ENCODE data around the gene VSX1. TPM values are rescaled to one million over a fixed set of nuclear protein-coding genes. Genes with fewer than 3 reads are reported as not detected.

VSX1 gene
- total and polyA plus RNA-seq, 9 of the 15 experiments (the other 6 are each of a cell fraction or from before 2014, with no cell fraction given): not detected

GRCh38 chr20:25050082-25050481, 31.9 kb downstream of the VSX1 start:
- FAIRE-seq (no peak), DNase-seq (ENCODE audit: extremely low read depth in 1 of 4, low spot score in 3 of 4) (no peak), ATAC-seq (no peak)
- no peak overlapping the region for H3K27ac ChIP-seq (ENCODE audit: extremely low read depth, low read depth, low read length)
- no peaks in the 10 kb centered on the region for H3K9me1 ChIP-seq (ENCODE audit: control insufficient read depth, insufficient read depth, low read length)
- CTCF ChIA-PET (ENCODE audit: low intra/inter-chr PET ratio): no interaction called here
- 0% methylated on average over 6 of the region's 7 CpGs for WGBS (ENCODE audit: insufficient coverage, low coverage, missing lambda C conversion rate)
- in situ Hi-C loops (cut with MboI): no loop called here
- BruUV-seq (replicated peaks): no TSS peak
- no peak overlapping the region for H3K4me3 ChIP-seq
- POLR2A ChIA-PET: no interaction called here
- intact Hi-C loops (cut with micrococcal nuclease): no loop called here
- H4K20me1 ChIP-seq (replicated peaks; ENCODE audit: control insufficient read depth, insufficient read depth, low read length): no peaks in the 10 kb centered on the region; the same call in 1 of the 2 replicates
- no peaks in the 10 kb centered on the region for H3K4me1 ChIP-seq (replicated peaks in 1 of 2; ENCODE audit: control insufficient read depth in 2 of 2, insufficient read depth in 2 of 2, low read length in 2 of 2)
- H3K27me3 ChIP-seq (ENCODE audit: control insufficient read depth in 2 of 2, insufficient read depth in 2 of 2, low read length in 2 of 2): peaks cover 3 to 54% of the 10 kb centered on the region in 2 experiments; a peak in 4 of 5 replicates
- H2AFZ ChIP-seq (ENCODE audit: low read depth, low read length): no peak overlapping the region
- H3K9me3 ChIP-seq (replicated peaks; ENCODE audit: control insufficient read depth, insufficient read depth, low read depth, low read length): no peaks in the 10 kb centered on the region
- H3K79me2 ChIP-seq (ENCODE audit: control insufficient read depth, insufficient read depth, low read length): no peaks in the 10 kb centered on the region
- no peaks in the 10 kb centered on the region for H3K36me3 ChIP-seq (ENCODE audit: control insufficient read depth, insufficient read depth, low read length)
- no peak overlapping the region for H3K4me2 ChIP-seq (ENCODE audit: insufficient read depth, low read length)
- no peak overlapping the region for H3K9ac ChIP-seq (ENCODE audit: insufficient read depth in 1 of 2, low read depth in 2 of 2, low read length in 2 of 2)
- TF ChIP-seq ZNF140 (CRISPR knock-in tag; IDR thresholded peaks at IDR 0.05): no peak
- TF ChIP-seq, protein P1, sequence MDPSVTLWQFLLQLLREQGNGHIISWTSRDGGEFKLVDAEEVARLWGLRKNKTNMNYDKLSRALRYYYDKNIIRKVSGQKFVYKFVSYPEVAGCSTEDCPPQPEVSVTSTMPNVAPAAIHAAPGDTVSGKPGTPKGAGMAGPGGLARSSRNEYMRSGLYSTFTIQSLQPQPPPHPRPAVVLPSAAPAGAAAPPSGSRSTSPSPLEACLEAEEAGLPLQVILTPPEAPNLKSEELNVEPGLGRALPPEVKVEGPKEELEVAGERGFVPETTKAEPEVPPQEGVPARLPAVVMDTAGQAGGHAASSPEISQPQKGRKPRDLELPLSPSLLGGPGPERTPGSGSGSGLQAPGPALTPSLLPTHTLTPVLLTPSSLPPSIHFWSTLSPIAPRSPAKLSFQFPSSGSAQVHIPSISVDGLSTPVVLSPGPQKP (CRISPR knock-in tag; IDR thresholded peaks at IDR 0.05): no peak
- TF ChIP-seq MAZ (CRISPR knock-in tag; conservative IDR thresholded peaks at IDR 0.05 in 1 of 2, IDR thresholded peaks at IDR 0.05 in 1 of 2): no peak
- no peak for TF ChIP-seq CHD2 (IDR thresholded peaks at IDR 0.05; ENCODE audit: low read depth, low read length)
- TF ChIP-seq, protein P2, sequence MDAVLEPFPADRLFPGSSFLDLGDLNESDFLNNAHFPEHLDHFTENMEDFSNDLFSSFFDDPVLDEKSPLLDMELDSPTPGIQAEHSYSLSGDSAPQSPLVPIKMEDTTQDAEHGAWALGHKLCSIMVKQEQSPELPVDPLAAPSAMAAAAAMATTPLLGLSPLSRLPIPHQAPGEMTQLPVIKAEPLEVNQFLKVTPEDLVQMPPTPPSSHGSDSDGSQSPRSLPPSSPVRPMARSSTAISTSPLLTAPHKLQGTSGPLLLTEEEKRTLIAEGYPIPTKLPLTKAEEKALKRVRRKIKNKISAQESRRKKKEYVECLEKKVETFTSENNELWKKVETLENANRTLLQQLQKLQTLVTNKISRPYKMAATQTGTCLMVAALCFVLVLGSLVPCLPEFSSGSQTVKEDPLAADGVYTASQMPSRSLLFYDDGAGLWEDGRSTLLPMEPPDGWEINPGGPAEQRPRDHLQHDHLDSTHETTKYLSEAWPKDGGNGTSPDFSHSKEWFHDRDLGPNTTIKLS (IDR thresholded peaks at IDR 0.05; ENCODE audit: borderline replicate concordance, low read depth): no peak
- TF ChIP-seq NFE2L1 (tag; IDR thresholded peaks at IDR 0.05; ENCODE audit: borderline replicate concordance, low read depth): no peak
- no peak for TF ChIP-seq ZBTB2 (IDR thresholded peaks at IDR 0.05)
- TF ChIP-seq, protein P3, sequence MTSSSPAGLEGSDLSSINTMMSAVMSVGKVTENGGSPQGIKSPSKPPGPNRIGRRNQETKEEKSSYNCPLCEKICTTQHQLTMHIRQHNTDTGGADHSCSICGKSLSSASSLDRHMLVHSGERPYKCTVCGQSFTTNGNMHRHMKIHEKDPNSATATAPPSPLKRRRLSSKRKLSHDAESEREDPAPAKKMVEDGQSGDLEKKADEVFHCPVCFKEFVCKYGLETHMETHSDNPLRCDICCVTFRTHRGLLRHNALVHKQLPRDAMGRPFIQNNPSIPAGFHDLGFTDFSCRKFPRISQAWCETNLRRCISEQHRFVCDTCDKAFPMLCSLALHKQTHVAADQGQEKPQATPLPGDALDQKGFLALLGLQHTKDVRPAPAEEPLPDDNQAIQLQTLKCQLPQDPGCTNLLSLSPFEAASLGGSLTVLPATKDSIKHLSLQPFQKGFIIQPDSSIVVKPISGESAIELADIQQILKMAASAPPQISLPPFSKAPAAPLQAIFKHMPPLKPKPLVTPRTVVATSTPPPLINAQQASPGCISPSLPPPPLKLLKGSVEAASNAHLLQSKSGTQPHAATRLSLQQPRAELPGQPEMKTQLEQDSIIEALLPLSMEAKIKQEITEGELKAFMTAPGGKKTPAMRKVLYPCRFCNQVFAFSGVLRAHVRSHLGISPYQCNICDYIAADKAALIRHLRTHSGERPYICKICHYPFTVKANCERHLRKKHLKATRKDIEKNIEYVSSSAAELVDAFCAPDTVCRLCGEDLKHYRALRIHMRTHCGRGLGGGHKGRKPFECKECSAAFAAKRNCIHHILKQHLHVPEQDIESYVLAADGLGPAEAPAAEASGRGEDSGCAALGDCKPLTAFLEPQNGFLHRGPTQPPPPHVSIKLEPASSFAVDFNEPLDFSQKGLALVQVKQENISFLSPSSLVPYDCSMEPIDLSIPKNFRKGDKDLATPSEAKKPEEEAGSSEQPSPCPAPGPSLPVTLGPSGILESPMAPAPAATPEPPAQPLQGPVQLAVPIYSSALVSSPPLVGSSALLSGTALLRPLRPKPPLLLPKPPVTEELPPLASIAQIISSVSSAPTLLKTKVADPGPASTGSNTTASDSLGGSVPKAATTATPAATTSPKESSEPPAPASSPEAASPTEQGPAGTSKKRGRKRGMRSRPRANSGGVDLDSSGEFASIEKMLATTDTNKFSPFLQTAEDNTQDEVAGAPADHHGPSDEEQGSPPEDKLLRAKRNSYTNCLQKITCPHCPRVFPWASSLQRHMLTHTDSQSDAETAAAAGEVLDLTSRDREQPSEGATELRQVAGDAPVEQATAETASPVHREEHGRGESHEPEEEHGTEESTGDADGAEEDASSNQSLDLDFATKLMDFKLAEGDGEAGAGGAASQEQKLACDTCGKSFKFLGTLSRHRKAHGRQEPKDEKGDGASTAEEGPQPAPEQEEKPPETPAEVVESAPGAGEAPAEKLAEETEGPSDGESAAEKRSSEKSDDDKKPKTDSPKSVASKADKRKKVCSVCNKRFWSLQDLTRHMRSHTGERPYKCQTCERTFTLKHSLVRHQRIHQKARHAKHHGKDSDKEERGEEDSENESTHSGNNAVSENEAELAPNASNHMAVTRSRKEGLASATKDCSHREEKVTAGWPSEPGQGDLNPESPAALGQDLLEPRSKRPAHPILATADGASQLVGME (CRISPR knock-in tag; IDR thresholded peaks at IDR 0.05): no peak
- no peak for TF ChIP-seq SRSF3 (IDR thresholded peaks at IDR 0.05; ENCODE audit: insufficient read depth, low read length)
- TF ChIP-seq NRF1 (conservative IDR thresholded peaks at IDR 0.05 in 1 of 2, IDR thresholded peaks at IDR 0.05 in 1 of 2): no peak
- no peak for TF ChIP-seq SIRT6 (IDR thresholded peaks at IDR 0.05; ENCODE audit: low read depth, low read length)
- TF ChIP-seq ETV5 (CRISPR knock-in tag; IDR thresholded peaks at IDR 0.05; ENCODE audit: low read depth): no peak

Measured in K562 (cell line).